WERI-Rb-1 (cell line): ENCODE data around the gene TEX54.

Experiments used
- DNase-seq: peaks from one replicate; pipeline ENCODE4 v3.0.0-alpha.2; 2020
- H3K27ac ChIP-seq: fragments of 250-450 bp; sonication (Bioruptor Pico); 2 replicates; pipeline ENCODE4 v1.5.1; 2020; ENCODE audit warnings: mild to moderate bottlenecking, moderate library complexity
- H3K27me3 ChIP-seq: fragments of 250-450 bp; sonication (Bioruptor Pico); 2 replicates; pipeline ENCODE4 v1.5.1; 2021; ENCODE audit warnings: mild to moderate bottlenecking, low read depth, moderate library complexity; ENCODE audit not compliant: insufficient read depth, severe bottlenecking
- H3K36me3 ChIP-seq: fragments of 250-450 bp; sonication (Bioruptor Pico); 2 replicates; pipeline ENCODE4 v1.5.1; 2020; ENCODE audit warnings: mild to moderate bottlenecking, moderate library complexity
- H3K4me3 ChIP-seq: 2 replicates; pipeline ENCODE4 v1.5.1; 2011; ENCODE audit warnings: low read depth, mild to moderate bottlenecking, control low read depth, low read length
- H3K9me3 ChIP-seq: fragments of 250-450 bp; sonication (Bioruptor Pico); 2 replicates; pipeline ENCODE4 v1.5.1; 2021; ENCODE audit warnings: mild to moderate bottlenecking, moderate library complexity; ENCODE audit not compliant: severe bottlenecking
- CTCF ChIP-seq: IDR thresholded peaks from 2 replicates; pipeline ENCODE4 v1.5.1; 2011; ENCODE audit warnings: low read depth, mild to moderate bottlenecking, control low read depth, inconsistent platforms, low read length

TEX54 gene

GRCh38 chr11:62788991-62789390, 43.6 kb downstream of the TEX54 start:
- no peaks in the 10 kb centered on the region for H3K9me3 ChIP-seq
- no peak overlapping the region for H3K27ac ChIP-seq
- no peaks in the 10 kb centered on the region for H3K27me3 ChIP-seq
- peaks cover 72% of the 10 kb centered on the region for H3K36me3 ChIP-seq
- no peak for DNase-seq
- TF ChIP-seq CTCF, result no peak
- no peak overlapping the region for H3K4me3 ChIP-seq

GRCh38 chr11:62787005-62787759, 45.5 kb downstream of the TEX54 start, which contains the start of gene TMEM179B:
TMEM179B (plus strand) TSS chr11:62787402; CDS start chr11:62787432, 30 bp downstream.
- H3K27me3 ChIP-seq, result no peaks in the 10 kb centered on the region
- H3K9me3 ChIP-seq, result no peaks in the 10 kb centered on the region
- TF ChIP-seq CTCF, result peak; percentile 65
- DNase-seq, result peak; percentile 97
- peak within 1 kb of the TSS; percentile 91 for H3K4me3 ChIP-seq
- peaks cover 63% of the 10 kb centered on the region for H3K36me3 ChIP-seq
- peak within 1 kb of the TSS; percentile 89 for H3K27ac ChIP-seq

GRCh38 chr11:62786318-62787004, 46.2 kb downstream of the TEX54 start:
- peak; percentile 98 for TF ChIP-seq CTCF
- no peaks in the 10 kb centered on the region for H3K9me3 ChIP-seq
- peak overlapping the region; percentile 89 for H3K27ac ChIP-seq
- H3K4me3 ChIP-seq, result peak overlapping the region; percentile 91
- H3K36me3 ChIP-seq, result peaks cover 57% of the 10 kb centered on the region
- peak; percentile 90 for DNase-seq
- H3K27me3 ChIP-seq, result no peaks in the 10 kb centered on the region

GRCh38 chr11:62782753-62783152, 49.9 kb downstream of the TEX54 start:
- Histone ChIP-seq H3K4me3 (no peak overlapping the region), H3K36me3 (peaks cover 52% of the 10 kb centered on the region), H3K9me3 (no peaks in the 10 kb centered on the region), H3K27ac (no peak overlapping the region), H3K27me3 (no peaks in the 10 kb centered on the region)
- DNase-seq, result no peak
- TF ChIP-seq CTCF, result no peak
